ENCODE results near the gene FGD3. TPM values are rescaled to one million over a fixed set of nuclear protein-coding genes. Genes with fewer than 3 reads are reported as not detected.

Gene FGD3
- total and polyA plus RNA-seq, 10 donors: 30.7 to 99.1 (median 68.7) TPM

- intact Hi-C loops (cut with DNase I; ENCODE audit: low total_unique reads): no loop called here
- H3K4me3 ChIP-seq: peak overlapping the region in 1 of 8 donors; percentile 21
- WGBS, 5 donors: 83 to 97% (median 94%) methylated on average over 7 of the region's 7 CpGs
- peaks cover 0 to 73% (median 28%) of the 10 kb centered on the region in 6 donors for H3K36me3 ChIP-seq
- H3K9me3 ChIP-seq: no peaks in the 10 kb centered on the region
- H3K4me1 ChIP-seq: peaks cover 24 to 99% (median 75%) of the 10 kb centered on the region in 6 donors
- H3K27ac ChIP-seq: peak overlapping the region in 4 of 8 donors; percentile 13 to 97 (median 65)
- no peak for TF ChIP-seq POLR2A (IDR thresholded peaks at IDR 0.05)
- no peak for TF ChIP-seq CTCF (IDR thresholded peaks at IDR 0.05 in 8 of 11, conservative IDR thresholded peaks at IDR 0.05 in 3 of 11)
- no peak for TF ChIP-seq POLR2AphosphoS5 (IDR thresholded peaks at IDR 0.05)
- DNase-seq: no peak
- H3K27me3 ChIP-seq (replicated peaks in 1 of 7): no peaks in the 10 kb centered on the region
Measured at GRCh38 chr9:92973700-92974099, 26.4 kb downstream of the FGD3 start.

DNA sequence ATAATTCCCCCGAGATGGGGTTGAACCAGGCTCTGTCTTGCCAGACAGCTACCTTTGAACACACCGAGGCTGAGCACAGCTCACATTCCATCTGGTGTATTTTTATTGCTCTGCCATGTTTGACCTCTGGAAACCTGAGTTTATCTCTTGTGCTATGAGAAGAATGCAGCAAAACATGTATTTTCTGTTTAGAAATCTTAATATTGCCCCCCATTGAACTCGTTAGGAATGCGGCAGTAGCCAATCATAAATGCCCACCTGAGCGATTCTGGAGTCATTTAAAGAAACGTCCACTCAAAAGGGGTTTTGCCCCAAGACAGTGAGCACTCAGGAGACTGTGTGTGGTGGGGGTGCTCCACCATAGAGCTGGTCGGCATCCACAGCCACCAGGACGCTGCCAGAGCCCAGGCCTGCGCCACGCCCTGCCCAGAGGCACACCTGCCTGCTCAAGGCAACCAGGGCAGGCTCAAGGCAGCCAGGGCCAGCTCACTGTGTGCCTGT is 26.9 kb downstream of the FGD3 start:
- H3K4me3 ChIP-seq: no peak overlapping the region
- peak overlapping the region in 3 of 8 donors; percentile 54 to 97 (median 76) for H3K27ac ChIP-seq
- peaks cover 0 to 68% (median 28%) of the 10 kb centered on the region in 6 donors for H3K36me3 ChIP-seq
- intact Hi-C loops (cut with DNase I; ENCODE audit: low total_unique reads): no loop called here
- H3K27me3 ChIP-seq (replicated peaks in 1 of 7): no peaks in the 10 kb centered on the region
- no peaks in the 10 kb centered on the region for H3K9me3 ChIP-seq
- no peak for DNase-seq
- TF ChIP-seq POLR2AphosphoS5 (IDR thresholded peaks at IDR 0.05) (peak in 1 of 3 donors; percentile 45), CTCF (IDR thresholded peaks at IDR 0.05 in 8 of 11, conservative IDR thresholded peaks at IDR 0.05 in 3 of 11) (no peak)
- WGBS, 5 donors: 87 to 91% (median 89%) methylated on average over 7 to 10 of the region's 10 CpGs
- peaks cover 24 to 99% (median 75%) of the 10 kb centered on the region in 6 donors for H3K4me1 ChIP-seq

DNA sequence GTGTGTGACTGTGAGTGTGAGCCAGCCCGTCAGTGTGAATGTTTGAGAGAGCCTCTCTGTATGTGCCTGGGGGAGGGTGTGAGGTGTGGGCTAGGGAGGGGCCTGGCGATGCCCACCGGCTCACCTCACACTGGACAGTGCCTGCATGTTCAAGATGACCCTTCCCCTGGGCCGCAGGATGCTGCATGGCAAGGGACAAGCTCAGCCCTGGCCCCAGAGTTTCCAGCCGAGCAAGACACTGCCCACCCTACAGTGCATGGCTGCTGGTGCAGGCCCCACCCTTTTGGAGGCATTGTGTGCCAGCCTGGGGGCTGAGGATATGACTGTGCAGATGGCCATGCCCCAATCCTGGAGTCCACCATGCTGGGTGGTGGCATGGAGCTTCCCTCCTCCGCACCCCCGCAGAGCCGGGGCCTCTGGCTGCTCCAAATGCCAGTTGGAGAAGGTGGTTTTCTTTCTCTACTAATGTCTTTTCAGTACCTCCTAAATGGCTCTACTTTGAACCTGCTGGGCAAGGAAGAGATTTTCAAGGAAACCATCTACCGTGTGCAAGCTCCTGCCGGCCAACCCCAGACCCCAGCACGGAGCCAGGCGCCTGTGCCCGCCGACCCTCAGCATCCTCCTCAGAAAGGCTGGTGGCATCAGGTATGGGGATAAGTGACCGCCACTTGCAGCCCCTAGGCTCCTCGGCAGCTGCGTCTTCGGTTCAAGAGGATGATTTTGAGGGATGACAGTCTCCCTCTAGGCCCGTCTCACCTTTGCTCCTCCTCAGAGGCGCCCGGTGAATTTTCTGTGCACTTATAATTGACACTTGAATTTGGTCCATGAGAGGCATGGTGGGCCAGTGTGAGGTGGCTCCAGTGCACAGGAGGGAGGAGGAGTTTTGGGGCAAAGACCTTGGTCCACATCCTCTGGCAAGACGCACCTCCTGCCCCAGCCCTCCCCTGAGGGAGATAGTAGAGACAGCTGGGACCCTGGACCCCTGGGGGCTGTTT is 27.7 kb downstream of the FGD3 start:
- peak overlapping the region in 2 of 8 donors; percentile 54 to 76 for H3K27ac ChIP-seq
- TF ChIP-seq POLR2AphosphoS5 (IDR thresholded peaks at IDR 0.05) (no peak), CTCF (IDR thresholded peaks at IDR 0.05 in 8 of 11, conservative IDR thresholded peaks at IDR 0.05 in 3 of 11) (no peak), POLR2A (IDR thresholded peaks at IDR 0.05) (no peak)
- intact Hi-C loops (cut with DNase I; ENCODE audit: low total_unique reads): no loop called here
- peak; percentile 69 for DNase-seq
- no peaks in the 10 kb centered on the region for H3K9me3 ChIP-seq
- H3K36me3 ChIP-seq: peaks cover 0 to 62% (median 28%) of the 10 kb centered on the region in 6 donors
- peaks cover 20 to 99% (median 75%) of the 10 kb centered on the region in 6 donors for H3K4me1 ChIP-seq
- no peak overlapping the region for H3K4me3 ChIP-seq
- H3K27me3 ChIP-seq (replicated peaks in 1 of 7): no peaks in the 10 kb centered on the region
- 88 to 94% (median 91%) methylated on average over 16 to 22 of the region's 22 CpGs for WGBS, 5 donors

GRCh38 chr9:92976431-92976830 is 29.1 kb downstream of the FGD3 start:
- intact Hi-C loops (cut with DNase I; ENCODE audit: low total_unique reads): no loop called here
- H3K4me1 ChIP-seq: peaks cover 19 to 99% (median 71%) of the 10 kb centered on the region in 6 donors
- TF ChIP-seq POLR2AphosphoS5 (IDR thresholded peaks at IDR 0.05) (peak in 1 of 3 donors; percentile 49), POLR2A (IDR thresholded peaks at IDR 0.05) (no peak), CTCF (IDR thresholded peaks at IDR 0.05 in 8 of 11, conservative IDR thresholded peaks at IDR 0.05 in 3 of 11) (no peak)
- no peaks in the 10 kb centered on the region for H3K9me3 ChIP-seq
- H3K4me3 ChIP-seq: no peak overlapping the region
- 88 to 97% (median 93%) methylated on average over 8 to 16 of the region's 16 CpGs for WGBS, 5 donors
- H3K36me3 ChIP-seq: peaks cover 0 to 57% (median 28%) of the 10 kb centered on the region in 6 donors
- peak; percentile 66 for DNase-seq
- H3K27ac ChIP-seq: peak overlapping the region in 2 of 8 donors; percentile 18 to 45
- H3K27me3 ChIP-seq (replicated peaks in 1 of 7): no peaks in the 10 kb centered on the region

Data from spleen (tissue), 11 donors.